ENCODE results near the gene SEC14L6.

- TF ChIP-seq, protein P1, sequence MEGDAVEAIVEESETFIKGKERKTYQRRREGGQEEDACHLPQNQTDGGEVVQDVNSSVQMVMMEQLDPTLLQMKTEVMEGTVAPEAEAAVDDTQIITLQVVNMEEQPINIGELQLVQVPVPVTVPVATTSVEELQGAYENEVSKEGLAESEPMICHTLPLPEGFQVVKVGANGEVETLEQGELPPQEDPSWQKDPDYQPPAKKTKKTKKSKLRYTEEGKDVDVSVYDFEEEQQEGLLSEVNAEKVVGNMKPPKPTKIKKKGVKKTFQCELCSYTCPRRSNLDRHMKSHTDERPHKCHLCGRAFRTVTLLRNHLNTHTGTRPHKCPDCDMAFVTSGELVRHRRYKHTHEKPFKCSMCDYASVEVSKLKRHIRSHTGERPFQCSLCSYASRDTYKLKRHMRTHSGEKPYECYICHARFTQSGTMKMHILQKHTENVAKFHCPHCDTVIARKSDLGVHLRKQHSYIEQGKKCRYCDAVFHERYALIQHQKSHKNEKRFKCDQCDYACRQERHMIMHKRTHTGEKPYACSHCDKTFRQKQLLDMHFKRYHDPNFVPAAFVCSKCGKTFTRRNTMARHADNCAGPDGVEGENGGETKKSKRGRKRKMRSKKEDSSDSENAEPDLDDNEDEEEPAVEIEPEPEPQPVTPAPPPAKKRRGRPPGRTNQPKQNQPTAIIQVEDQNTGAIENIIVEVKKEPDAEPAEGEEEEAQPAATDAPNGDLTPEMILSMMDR (IDR thresholded peaks at IDR 0.05), result no peak
- TF ChIP-seq EP300 (IDR thresholded peaks at IDR 0.05), result no peak
Observed at GRCh38 chr22:30542811-30543188, 3.7 kb downstream of the SEC14L6 start.
